Gastroesophageal sphincter (tissue), 3 donors: ENCODE results near the gene FAM163A.

Source experiments
- POLR2A ChIP-seq, 2 donors: fragments of 450-650 bp; IDR thresholded peaks; one replicate each; pipeline ENCODE4 v1.6.1; 2017; ENCODE audit warnings: antibody characterized with exemption in 2 of 2, mild to moderate bottlenecking in 2 of 2, moderate library complexity in 1 of 2
- TF ChIP-seq, protein P1 (sequence below), 4 experiments: fragments of 200-600 bp in 2 of 4; fragments of 450-650 bp in 2 of 4; sonication (generic) in 1 of 4; IDR thresholded peaks; one replicate each; pipeline ENCODE4 v1.5.1; 2017 to 2019; ENCODE audit warnings: antibody characterized with exemption in 4 of 4, mild to moderate bottlenecking in 2 of 4, moderate library complexity in 2 of 4

DNA sequence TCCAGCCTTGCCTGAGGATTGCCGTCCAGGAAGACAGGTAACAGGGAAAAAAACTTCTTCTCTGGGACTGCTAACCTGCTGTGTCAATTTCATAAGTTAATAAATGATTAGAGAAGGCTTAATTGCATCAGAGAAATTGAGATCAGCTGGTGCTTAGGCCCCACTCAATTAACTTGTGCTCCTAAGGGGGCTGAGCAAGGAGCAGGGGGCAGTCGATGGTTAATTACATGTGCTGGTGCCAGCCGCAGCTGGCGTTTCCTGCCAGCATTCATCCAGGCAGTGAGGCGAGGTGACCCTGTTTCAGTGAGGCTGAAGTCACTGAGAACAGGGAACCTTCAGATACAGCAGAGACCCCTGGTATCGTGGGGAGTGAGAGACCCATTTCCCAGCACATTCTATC lies 60.0 kb downstream of the FAM163A start:
- TF ChIP-seq, protein P1, sequence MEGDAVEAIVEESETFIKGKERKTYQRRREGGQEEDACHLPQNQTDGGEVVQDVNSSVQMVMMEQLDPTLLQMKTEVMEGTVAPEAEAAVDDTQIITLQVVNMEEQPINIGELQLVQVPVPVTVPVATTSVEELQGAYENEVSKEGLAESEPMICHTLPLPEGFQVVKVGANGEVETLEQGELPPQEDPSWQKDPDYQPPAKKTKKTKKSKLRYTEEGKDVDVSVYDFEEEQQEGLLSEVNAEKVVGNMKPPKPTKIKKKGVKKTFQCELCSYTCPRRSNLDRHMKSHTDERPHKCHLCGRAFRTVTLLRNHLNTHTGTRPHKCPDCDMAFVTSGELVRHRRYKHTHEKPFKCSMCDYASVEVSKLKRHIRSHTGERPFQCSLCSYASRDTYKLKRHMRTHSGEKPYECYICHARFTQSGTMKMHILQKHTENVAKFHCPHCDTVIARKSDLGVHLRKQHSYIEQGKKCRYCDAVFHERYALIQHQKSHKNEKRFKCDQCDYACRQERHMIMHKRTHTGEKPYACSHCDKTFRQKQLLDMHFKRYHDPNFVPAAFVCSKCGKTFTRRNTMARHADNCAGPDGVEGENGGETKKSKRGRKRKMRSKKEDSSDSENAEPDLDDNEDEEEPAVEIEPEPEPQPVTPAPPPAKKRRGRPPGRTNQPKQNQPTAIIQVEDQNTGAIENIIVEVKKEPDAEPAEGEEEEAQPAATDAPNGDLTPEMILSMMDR (IDR thresholded peaks at IDR 0.05), result no peak
- TF ChIP-seq POLR2A (IDR thresholded peaks at IDR 0.05), result no peak
